Activated naive CD4-positive, alpha-beta T cell treated with anti-CD3 and anti-CD28 coated beads, Interleukin-2, amount 10 ng/mL, durations not matched to agents 7 days and 5 days (primary cell): Measurements from ENCODE around the gene EFCAB6.

ENCODE experiments used
- CTCF ChIA-PET: fragments of 350-600 bp; sonication (Branson Sonifier 250); formaldehyde crosslinking; loops from one replicate; lab custom pipeline; 2021; ENCODE audit warnings: antibody characterized with exemption; lab: Charles Lee
- DNase-seq: peaks from one replicate; pipeline ENCODE4 v3.0.0-alpha.2; 2020
- H3K27ac Mint-ChIP-seq: one replicate; pipeline ENCODE4 v1.8.0; 2021; ENCODE audit warnings: mild to moderate bottlenecking, moderate library complexity, mixed read lengths
- H3K27me3 Mint-ChIP-seq: one replicate; pipeline ENCODE4 v1.8.0; 2021; ENCODE audit warnings: mild to moderate bottlenecking, mixed read lengths
- H3K36me3 Mint-ChIP-seq: one replicate; pipeline ENCODE4 v1.8.0; 2021; ENCODE audit warnings: mixed read lengths
- H3K4me1 Mint-ChIP-seq: one replicate; pipeline ENCODE4 v1.8.0; 2021; ENCODE audit warnings: mixed read lengths
- H3K4me3 Mint-ChIP-seq: one replicate; pipeline ENCODE4 v1.8.0; 2021; ENCODE audit warnings: mild to moderate bottlenecking, moderate library complexity, mixed read lengths
- H3K9me3 Mint-ChIP-seq: one replicate; pipeline ENCODE4 v1.8.0; 2021; ENCODE audit warnings: mixed read lengths

EFCAB6 gene

DNA sequence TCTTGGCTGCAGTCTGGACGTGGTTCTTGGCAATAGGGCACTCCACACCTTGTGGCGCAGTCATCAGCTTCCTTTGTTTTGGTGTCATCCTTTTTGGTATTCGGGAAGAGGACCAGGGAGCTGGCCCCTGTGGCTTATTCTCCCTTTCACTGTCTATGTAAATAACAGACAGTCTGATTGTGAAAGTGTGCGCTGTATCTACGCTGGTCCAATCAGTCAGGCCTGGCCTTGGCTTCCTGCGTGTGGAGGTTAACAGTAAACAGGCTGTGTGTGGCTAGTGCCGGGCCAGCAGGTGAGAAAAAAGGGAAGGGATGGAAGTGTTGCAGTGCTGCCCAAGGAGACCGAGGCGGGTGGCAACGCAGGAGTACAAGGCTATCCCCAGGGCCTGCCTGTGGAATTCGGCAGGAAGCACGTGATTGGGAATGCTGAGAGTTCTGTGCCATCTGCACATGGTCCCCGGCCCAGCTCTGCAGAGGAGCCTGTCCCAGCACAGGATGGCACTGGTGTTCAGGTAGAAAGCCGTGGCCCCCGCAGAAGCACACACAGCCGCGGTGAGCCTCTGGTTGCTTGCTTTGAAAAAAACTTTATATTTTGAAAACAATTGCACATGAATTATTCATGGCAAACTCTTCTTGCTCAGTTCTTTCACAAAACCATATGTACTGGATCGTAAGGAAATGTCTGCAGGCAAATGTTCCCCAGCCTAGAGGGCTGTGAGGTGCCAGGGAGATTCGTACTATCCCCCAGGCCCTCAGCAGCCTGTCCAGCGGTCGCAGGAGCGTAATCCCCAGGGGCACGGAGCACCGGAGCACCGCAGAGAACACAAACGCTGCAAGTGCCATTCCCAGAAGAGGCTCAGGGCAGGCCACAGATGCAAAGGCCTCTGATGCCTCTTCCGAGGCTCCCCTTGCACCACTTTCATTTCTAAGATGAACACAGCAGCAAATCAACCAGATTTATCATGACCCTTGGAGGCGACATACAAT is 174.5 kb downstream of the EFCAB6 start:
- H3K4me1 Mint-ChIP-seq: no peaks in the 10 kb centered on the region
- no peak overlapping the region for H3K4me3 Mint-ChIP-seq
- peaks cover 10% of the 10 kb centered on the region for H3K9me3 Mint-ChIP-seq
- CTCF ChIA-PET: no interaction called here
- H3K27me3 Mint-ChIP-seq: no peaks in the 10 kb centered on the region
- no peak overlapping the region for H3K27ac Mint-ChIP-seq
- H3K36me3 Mint-ChIP-seq: no peaks in the 10 kb centered on the region
- no peak for DNase-seq

DNA sequence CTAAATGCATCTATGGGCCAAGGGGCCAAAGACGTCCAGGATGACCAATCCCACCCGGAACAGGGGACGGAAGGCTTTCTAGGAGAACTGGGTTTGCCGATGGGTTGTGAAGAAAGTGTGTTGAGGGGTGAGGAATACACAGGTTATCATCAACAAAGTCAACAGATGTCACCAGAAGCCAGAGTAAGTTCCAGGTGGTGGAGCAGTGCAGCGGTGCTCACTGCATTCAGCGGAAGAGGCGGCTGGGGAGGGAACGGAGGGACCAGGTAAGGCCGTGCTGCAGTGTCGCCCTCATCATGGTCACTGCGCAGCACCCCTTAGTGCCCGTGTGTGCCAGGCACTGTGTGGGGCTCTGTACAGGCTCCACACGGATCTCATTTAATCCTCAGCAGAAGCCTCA is 176.0 kb downstream of the EFCAB6 start:
- Mint-ChIP-seq H3K27me3 (no peaks in the 10 kb centered on the region), H3K9me3 (peaks cover 10% of the 10 kb centered on the region), H3K36me3 (no peaks in the 10 kb centered on the region), H3K27ac (no peak overlapping the region), H3K4me3 (no peak overlapping the region), H3K4me1 (no peaks in the 10 kb centered on the region)
- CTCF ChIA-PET: no interaction called here
- DNase-seq: no peak

DNA sequence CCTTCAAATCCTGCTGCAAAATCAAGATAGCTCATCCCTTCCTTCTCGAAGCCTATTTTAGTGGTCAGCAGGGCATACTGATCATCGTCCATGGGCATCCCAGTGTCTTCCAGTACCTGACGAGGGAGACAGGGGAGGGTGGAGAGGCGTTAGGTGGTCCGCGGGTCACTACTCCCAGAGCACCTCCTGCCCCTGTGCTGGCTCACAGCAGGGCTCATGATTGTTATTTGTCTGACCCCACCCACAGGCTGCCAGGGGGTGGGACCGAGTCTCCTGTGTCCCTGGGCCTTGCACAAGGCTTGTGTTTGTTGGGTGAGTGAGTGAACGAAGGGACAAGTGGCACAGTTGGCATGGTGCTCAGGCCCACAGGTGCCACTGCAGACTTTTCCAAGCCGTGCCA is 177.0 kb downstream of the EFCAB6 start:
- no peaks in the 10 kb centered on the region for H3K4me1 Mint-ChIP-seq
- no peak overlapping the region for H3K27ac Mint-ChIP-seq
- H3K27me3 Mint-ChIP-seq: no peaks in the 10 kb centered on the region
- no peak overlapping the region for H3K4me3 Mint-ChIP-seq
- CTCF ChIA-PET: no interaction called here
- H3K9me3 Mint-ChIP-seq: peaks cover 10% of the 10 kb centered on the region
- no peak for DNase-seq
- no peaks in the 10 kb centered on the region for H3K36me3 Mint-ChIP-seq

DNA sequence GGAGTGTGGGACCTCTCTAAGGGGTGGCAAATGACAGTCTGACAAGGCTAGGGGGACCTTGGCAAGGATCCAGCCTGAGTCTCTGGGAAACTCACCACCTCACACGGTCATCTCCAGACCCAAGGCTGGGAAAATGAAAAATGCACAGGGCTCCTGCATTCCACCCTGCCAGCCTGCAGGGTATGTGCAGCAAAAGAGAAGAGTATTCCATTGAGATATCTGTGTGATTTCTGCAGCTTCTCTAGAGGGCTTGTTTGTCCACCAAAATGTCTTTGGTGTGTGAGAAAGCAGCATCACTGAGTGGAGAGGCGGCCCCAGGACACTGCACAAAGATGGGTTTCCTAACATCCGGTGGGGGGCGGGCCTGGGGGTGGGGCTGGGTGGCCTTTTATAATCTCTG is 177.8 kb downstream of the EFCAB6 start:
- peaks cover 3% of the 10 kb centered on the region for H3K27me3 Mint-ChIP-seq
- no peak for DNase-seq
- CTCF ChIA-PET: no interaction called here
- no peaks in the 10 kb centered on the region for H3K4me1 Mint-ChIP-seq
- H3K36me3 Mint-ChIP-seq: no peaks in the 10 kb centered on the region
- no peak overlapping the region for H3K4me3 Mint-ChIP-seq
- H3K27ac Mint-ChIP-seq: no peak overlapping the region
- peaks cover 5% of the 10 kb centered on the region for H3K9me3 Mint-ChIP-seq

DNA sequence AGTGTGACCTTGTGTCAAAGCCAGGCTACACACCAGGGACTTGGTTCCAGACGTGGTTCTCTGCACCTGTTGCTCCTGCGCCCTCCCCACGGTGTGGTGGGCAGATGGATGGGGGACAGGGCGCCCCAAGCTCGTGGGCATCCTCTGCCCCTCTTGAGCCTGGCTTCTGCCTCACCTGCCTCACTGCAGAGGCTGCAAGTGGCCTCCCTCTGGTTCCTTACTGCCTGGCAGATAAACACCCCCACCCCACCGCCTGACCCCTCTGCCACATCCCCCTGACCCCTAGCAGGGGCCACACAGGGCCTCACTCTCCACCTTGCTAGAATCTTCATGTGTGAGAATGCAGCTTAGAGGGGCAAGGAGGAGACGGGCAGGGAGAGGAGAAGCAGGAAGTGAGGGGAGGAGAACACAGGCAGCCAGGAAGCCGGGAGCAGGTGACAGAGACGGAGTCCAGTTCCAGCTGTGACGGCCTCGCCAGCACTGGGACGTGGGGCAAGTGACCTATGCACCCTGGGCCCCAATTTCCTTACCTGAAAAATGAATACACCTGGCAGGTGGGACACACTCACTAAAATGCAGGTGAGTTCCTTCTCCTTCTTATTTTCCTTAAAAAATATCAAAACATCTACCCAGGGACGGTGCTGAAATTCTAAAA is 178.3 kb downstream of the EFCAB6 start:
- H3K4me3 Mint-ChIP-seq: no peak overlapping the region

DNA sequence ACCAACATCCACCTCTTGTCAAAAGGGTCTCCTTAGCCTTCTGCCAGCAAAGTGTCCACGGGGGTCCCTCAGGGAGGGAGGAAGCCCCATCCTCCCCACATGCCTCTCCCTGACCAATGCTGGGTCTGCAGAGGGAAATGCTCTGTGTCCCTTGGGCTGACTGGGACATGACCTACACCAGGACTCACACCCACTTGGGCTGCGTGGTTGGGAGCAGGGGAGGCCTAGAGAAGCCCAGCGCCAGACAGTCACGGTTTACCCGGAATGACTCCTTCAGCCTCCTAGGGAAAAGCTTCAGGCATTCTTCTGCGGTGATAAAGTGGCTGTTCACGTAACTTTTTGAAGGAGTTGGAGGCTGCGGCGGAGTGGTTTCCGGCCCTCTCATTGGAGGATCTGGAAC is 180.3 kb downstream of the EFCAB6 start:
- CTCF ChIA-PET: no interaction called here
- Mint-ChIP-seq H3K27ac (no peak overlapping the region), H3K36me3 (no peaks in the 10 kb centered on the region), H3K9me3 (no peaks in the 10 kb centered on the region), H3K4me1 (no peaks in the 10 kb centered on the region), H3K27me3 (peaks cover 3% of the 10 kb centered on the region), H3K4me3 (no peak overlapping the region)
- no peak for DNase-seq

More for the DNA sequence above, 178.3 kb downstream of the EFCAB6 start:
- Mint-ChIP-seq H3K9me3 (no peaks in the 10 kb centered on the region), H3K36me3 (no peaks in the 10 kb centered on the region), H3K27me3 (peaks cover 3% of the 10 kb centered on the region), H3K4me1 (no peaks in the 10 kb centered on the region), H3K27ac (no peak overlapping the region)
- DNase-seq: no peak
- CTCF ChIA-PET: no interaction called here

DNA sequence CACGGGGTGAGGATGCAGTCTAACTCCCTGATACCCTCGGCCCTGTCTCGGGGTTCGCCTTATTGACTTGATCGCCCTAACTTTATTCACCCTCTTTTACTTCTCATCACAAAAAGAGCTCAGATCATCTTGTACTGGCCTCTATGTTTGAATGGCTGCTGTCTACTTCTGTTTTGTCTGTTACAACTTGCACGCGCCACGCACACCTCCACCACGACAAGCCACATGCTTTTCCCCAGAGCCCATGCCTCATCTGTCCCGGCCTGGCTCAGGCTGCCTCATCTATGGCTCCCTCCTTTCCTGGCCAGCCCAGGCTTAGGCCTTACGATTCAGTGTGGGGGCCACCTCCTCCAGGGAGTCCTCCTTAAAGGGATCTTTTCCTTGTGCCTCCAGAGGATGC is 180.9 kb downstream of the EFCAB6 start:
- peaks cover 3% of the 10 kb centered on the region for H3K27me3 Mint-ChIP-seq
- no peak overlapping the region for H3K27ac Mint-ChIP-seq
- no peaks in the 10 kb centered on the region for H3K36me3 Mint-ChIP-seq
- no peak overlapping the region for H3K4me3 Mint-ChIP-seq
- DNase-seq: no peak
- CTCF ChIA-PET: no interaction called here
- H3K9me3 Mint-ChIP-seq: no peaks in the 10 kb centered on the region
- no peaks in the 10 kb centered on the region for H3K4me1 Mint-ChIP-seq

DNA sequence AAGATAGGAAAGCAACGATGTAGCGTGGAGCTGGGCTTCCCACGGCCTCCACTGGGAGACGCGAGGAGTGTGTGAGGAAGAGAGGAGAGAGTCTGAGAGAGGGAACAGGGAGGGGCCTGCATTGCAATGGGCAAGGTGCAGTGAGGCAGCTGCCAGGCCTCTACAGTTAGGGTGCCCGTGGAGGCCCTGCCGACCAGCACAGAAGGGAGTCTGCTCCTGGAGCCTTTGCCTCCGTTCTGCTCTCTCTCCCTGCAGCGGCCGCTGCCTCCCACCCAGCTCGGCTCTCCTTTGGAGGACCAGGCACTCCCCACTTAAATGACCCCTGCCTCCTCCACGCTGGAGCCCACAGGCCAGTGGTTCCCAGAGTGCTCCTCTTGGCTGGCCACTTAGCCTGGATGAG is 181.7 kb downstream of the EFCAB6 start:
- no peak for DNase-seq
- CTCF ChIA-PET: no interaction called here
- H3K27me3 Mint-ChIP-seq: peaks cover 3% of the 10 kb centered on the region
- no peaks in the 10 kb centered on the region for H3K9me3 Mint-ChIP-seq
- H3K27ac Mint-ChIP-seq: no peak overlapping the region
- no peak overlapping the region for H3K4me3 Mint-ChIP-seq
- H3K4me1 Mint-ChIP-seq: no peaks in the 10 kb centered on the region
- H3K36me3 Mint-ChIP-seq: no peaks in the 10 kb centered on the region

DNA sequence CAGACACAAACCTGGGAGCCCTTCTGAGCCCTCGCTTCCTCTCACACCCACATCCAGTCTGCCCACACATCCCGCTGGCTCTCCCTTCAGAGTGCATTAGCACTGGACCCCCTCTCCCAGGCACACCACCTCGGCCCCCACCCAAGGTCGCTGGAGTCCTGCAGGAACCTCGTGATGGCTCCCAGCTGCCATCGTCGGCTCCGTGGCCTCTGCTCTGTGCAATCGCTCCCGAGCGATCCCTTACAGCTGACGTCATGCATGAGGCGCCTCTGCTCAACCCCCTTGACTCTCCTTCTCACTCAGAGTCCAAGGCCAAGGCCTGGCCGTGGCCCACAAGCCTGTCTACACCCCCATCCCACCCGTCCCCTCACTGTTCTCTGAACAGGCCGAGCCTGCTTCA is 183.9 kb downstream of the EFCAB6 start:
- DNase-seq: no peak
- H3K36me3 Mint-ChIP-seq: no peaks in the 10 kb centered on the region
- H3K27ac Mint-ChIP-seq: no peak overlapping the region
- peaks cover 6% of the 10 kb centered on the region for H3K27me3 Mint-ChIP-seq
- no peaks in the 10 kb centered on the region for H3K4me1 Mint-ChIP-seq
- H3K9me3 Mint-ChIP-seq: no peaks in the 10 kb centered on the region
- no peak overlapping the region for H3K4me3 Mint-ChIP-seq
- CTCF ChIA-PET: no interaction called here

DNA sequence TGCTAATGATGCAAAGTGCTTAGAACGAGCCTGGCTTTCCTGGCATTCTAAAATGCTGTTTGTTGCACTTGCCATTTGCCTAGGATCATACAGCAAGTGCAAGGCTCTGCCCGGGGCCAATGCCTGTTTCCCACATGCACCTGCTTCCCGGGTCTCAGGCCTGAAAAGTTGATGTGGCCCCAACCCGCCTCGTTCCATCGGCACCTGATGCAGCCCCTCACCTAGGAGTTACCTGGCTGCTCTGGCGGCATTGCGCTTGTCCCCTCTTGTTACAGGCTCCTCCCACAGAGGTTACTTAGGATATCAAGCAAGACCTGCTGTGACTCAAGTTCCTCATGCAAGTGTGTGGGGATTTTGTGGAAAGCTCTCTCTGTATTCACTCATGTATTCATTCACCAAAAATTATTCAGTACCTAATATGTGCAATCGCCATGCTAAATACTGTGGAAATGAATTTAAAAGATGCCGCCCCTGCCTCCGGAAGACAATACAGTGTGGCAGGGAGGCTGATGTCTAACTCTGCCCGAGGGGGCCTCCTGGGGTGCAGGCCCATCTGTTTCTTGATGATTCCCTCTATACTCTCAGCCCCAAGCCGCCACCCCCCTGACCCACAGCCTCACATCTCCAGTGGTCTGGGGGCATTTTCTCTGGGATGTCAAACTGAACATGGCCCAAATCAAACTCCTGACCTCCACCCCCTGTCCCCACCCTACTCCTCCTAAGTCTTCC is 184.5 kb downstream of the EFCAB6 start:
- H3K36me3 Mint-ChIP-seq: no peaks in the 10 kb centered on the region
- no peak overlapping the region for H3K4me3 Mint-ChIP-seq
- H3K9me3 Mint-ChIP-seq: no peaks in the 10 kb centered on the region
- no peaks in the 10 kb centered on the region for H3K4me1 Mint-ChIP-seq
- no peak for DNase-seq
- CTCF ChIA-PET: no interaction called here
- no peak overlapping the region for H3K27ac Mint-ChIP-seq
- peaks cover 6% of the 10 kb centered on the region for H3K27me3 Mint-ChIP-seq

DNA sequence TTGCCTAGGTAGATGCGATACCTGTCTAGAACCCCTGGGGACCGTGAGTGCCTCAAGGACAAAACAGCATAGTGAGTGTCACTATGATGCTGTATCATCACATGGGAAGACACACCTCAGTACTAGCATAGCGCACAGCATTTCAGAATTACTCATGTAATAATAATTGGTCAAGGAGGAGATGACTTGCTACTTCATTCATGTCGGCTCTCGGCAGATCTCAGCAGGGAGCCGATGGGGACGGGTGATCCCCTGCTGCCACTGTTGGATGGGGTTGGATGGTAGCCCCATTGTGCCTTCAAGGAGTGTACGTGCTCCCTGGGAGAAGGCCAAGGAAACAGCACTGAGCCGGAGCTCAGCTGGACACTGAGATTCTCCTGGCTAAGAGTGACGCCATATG is 186.9 kb downstream of the EFCAB6 start:
- Mint-ChIP-seq H3K27me3 (peaks cover 6% of the 10 kb centered on the region), H3K4me3 (no peak overlapping the region), H3K36me3 (no peaks in the 10 kb centered on the region), H3K4me1 (no peaks in the 10 kb centered on the region), H3K9me3 (no peaks in the 10 kb centered on the region), H3K27ac (no peak overlapping the region)
- CTCF ChIA-PET: no interaction called here
- no peak for DNase-seq

DNA sequence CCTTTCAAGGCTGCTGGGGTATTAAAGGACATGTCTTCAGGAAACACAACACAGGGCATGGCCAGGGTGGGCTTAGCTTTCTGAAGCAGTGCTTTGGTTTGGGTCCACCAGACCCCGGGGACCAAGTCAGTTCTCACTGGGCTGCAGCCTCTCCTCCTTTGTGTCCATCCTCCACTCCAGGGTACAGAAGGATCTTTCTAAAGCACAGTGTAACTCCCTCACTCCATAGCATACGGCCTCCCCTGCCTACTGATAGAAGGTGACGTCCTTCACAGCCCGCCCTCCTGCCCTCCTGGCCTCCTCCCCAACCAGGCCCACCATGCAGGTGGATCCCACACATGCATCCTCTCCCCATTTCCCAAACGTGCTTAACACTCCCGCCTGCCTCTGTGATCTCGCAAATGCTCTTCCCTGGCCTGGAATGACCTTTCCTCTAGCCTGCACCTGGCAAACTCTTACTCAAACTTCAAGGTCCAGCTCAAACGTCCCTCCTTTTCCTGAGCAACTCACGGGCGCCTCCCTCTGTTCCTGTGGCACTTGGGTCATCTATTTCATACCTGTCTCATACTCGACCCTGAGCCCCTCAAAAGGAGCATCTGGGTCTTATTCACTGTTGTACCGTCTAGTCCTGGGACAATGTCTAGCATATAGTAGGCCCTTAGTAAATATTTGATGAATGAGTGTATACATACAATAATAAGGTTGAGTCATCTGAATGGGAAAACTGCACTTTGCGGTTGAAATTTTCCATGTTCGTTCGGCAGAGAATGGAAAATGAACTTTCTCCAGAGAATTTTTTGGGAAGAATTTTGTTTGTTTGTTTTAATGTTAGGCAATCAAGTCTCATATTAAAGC is 187.7 kb downstream of the EFCAB6 start:
- Mint-ChIP-seq H3K36me3 (no peaks in the 10 kb centered on the region), H3K27ac (no peak overlapping the region), H3K9me3 (no peaks in the 10 kb centered on the region), H3K4me1 (no peaks in the 10 kb centered on the region), H3K4me3 (no peak overlapping the region), H3K27me3 (peaks cover 8% of the 10 kb centered on the region)
- no peak for DNase-seq
- CTCF ChIA-PET: no interaction called here

DNA sequence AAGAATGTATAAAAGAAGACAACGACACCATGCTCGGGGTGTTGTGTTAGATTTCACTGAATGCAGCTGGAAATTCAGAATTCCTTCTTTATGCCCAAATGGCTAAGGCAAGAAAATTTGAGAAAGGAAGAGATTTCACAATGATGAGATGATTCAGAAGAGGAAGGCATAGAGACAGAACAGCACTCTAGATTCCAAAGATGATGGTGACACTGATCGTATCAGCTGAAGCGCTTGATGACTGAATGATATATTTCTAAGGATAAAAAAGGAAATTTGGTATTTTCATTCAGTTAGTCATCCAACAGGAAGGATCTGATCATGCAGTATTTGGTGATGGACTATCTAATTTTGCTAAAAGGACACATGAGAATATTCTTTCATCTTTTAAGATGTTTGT is 189.2 kb downstream of the EFCAB6 start:
- no peaks in the 10 kb centered on the region for H3K36me3 Mint-ChIP-seq
- H3K4me1 Mint-ChIP-seq: no peaks in the 10 kb centered on the region
- no peaks in the 10 kb centered on the region for H3K9me3 Mint-ChIP-seq
- H3K27me3 Mint-ChIP-seq: peaks cover 13% of the 10 kb centered on the region
- no peak overlapping the region for H3K4me3 Mint-ChIP-seq
- DNase-seq: no peak
- CTCF ChIA-PET: no interaction called here
- H3K27ac Mint-ChIP-seq: no peak overlapping the region

DNA sequence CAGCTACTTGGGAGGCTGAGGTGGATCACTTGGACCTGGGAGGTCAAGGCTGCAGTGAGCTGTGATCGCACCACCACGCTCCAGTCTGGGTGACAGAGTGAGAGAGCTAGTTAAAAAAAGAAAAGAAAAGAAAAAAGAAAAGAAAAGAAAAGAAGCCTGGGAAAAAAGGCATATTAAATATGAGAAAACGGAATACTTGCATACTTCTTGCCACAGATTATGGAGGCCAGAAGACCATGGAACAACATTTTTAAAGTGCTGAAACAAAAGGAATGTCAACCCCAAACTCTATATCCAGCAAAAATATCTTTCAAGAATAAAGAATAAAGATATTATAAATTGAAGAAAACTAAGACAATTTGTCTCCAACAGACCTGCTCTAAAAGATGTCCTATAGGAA is 191.9 kb downstream of the EFCAB6 start:
- H3K4me1 Mint-ChIP-seq: no peaks in the 10 kb centered on the region
- H3K4me3 Mint-ChIP-seq: no peak overlapping the region
- no peak for DNase-seq
- H3K9me3 Mint-ChIP-seq: no peaks in the 10 kb centered on the region
- CTCF ChIA-PET: no interaction called here
- no peaks in the 10 kb centered on the region for H3K36me3 Mint-ChIP-seq
- H3K27me3 Mint-ChIP-seq: peaks cover 13% of the 10 kb centered on the region
- H3K27ac Mint-ChIP-seq: no peak overlapping the region
